Mesodermal cell (in vitro differentiated cells): ENCODE data around the gene FNDC3A.
A peak's percentile ranks its signal among the peaks of the same experiment; 100 is the strongest.
"Not testable (repeated sequence)": the region's sequence is repeated elsewhere in the genome, so short reads cannot be mapped to it uniquely, and the experiment has no call there.

Source experiments
- H3K27ac ChIP-seq: 2 replicates; pipeline ENCODE4 v1.7.0; 2013; ENCODE audit warnings: mild to moderate bottlenecking, low read depth, low read length, moderate library complexity; ENCODE audit not compliant: severe bottlenecking
- H3K36me3 ChIP-seq: 2 replicates; pipeline ENCODE4 v1.7.1; 2013; ENCODE audit warnings: mild to moderate bottlenecking, low read length, moderate library complexity; ENCODE audit not compliant: control insufficient read depth, insufficient read depth
- H3K4me1 ChIP-seq: one replicate; pipeline ENCODE4 v1.7.1; 2013; ENCODE audit warnings: mild to moderate bottlenecking, low read length; ENCODE audit not compliant: insufficient read depth, control insufficient read depth, poor library complexity, severe bottlenecking
- H3K4me3 ChIP-seq: 2 replicates; pipeline ENCODE4 v1.7.0; 2013; ENCODE audit warnings: low read length, control low read depth, mild to moderate bottlenecking; ENCODE audit not compliant: insufficient read depth, poor library complexity, severe bottlenecking; ENCODE audit errors: extremely low read depth
- H3K9me3 ChIP-seq: 2 replicates; pipeline ENCODE4 v1.7.1; 2013; ENCODE audit warnings: mild to moderate bottlenecking, low read length, moderate library complexity; ENCODE audit not compliant: control insufficient read depth
- WGBS, 2 experiments: methylation state at CpG; one replicate each; pipeline ENCODE4 v1.1.5; 2013; ENCODE audit warnings: missing lambda C conversion rate in 2 of 2; ENCODE audit not compliant: insufficient coverage in 2 of 2; 5-methylcytosine and 5-hydroxymethylcytosine counted together

FNDC3A gene

GRCh38 chr13:49148405-49148804, 172.7 kb downstream of the FNDC3A start:
- Histone ChIP-seq H3K4me3 (no peak overlapping the region), H3K27ac (no peak overlapping the region), H3K36me3 (peaks cover 71% of the 10 kb centered on the region), H3K4me1 (no peaks in the 10 kb centered on the region), H3K9me3 (peaks cover 12% of the 10 kb centered on the region)
- no CpG with 5 or more reads among the region's 1 CpG for WGBS, 2 experiments

- H3K36me3 ChIP-seq = peaks cover 11% of the 10 kb centered on the region
- H3K4me3 ChIP-seq, H3K4me1 ChIP-seq, H3K27ac ChIP-seq, H3K9me3 ChIP-seq: not testable (repeated sequence)
- 58 to 79% methylated on average over 5 to 15 of the region's 35 CpGs for WGBS, 2 experiments
Observed at GRCh38 chr13:49157955-49158584, 182.4 kb downstream of the FNDC3A start.

DNA sequence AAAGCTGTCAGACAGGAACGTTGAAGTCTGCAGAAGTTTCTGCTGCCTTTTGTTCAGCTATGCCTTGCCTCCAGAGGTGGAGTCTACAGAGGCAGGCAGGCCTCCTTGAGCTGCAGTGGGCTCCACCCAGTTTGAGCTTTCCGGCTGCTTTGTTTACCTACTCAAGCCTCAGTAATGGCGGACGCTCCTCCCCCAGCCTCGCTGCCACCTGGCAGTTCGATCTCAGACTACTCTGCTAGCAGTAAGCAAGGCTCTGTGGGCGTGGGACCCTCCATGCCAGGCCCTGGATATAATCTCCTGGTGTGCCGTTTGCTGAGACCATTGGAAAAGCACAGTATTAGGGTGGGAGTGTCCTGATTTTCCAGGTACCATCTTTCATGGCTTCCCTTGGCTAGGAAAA, 187.4 kb downstream of the FNDC3A start:
- not testable (repeated sequence) for H3K4me3 ChIP-seq, H3K4me1 ChIP-seq, H3K27ac ChIP-seq, H3K9me3 ChIP-seq
- H3K36me3 ChIP-seq = peaks cover 43% of the 10 kb centered on the region
- 95 to 96% methylated on average over 7 to 8 of the region's 8 CpGs for WGBS, 2 experiments

GRCh38 chr13:49164712-49165111, 189.0 kb downstream of the FNDC3A start:
- H3K9me3 ChIP-seq = peaks cover 10% of the 10 kb centered on the region
- peaks cover 51% of the 10 kb centered on the region for H3K36me3 ChIP-seq
- H3K27ac ChIP-seq = no peak overlapping the region
- no peaks in the 10 kb centered on the region for H3K4me1 ChIP-seq
- no peak overlapping the region for H3K4me3 ChIP-seq
- WGBS, 2 experiments = 97% methylated on average over 6 of the region's 7 CpGs; no CpG with 5 or more reads in 1 of the 2 experiments

DNA sequence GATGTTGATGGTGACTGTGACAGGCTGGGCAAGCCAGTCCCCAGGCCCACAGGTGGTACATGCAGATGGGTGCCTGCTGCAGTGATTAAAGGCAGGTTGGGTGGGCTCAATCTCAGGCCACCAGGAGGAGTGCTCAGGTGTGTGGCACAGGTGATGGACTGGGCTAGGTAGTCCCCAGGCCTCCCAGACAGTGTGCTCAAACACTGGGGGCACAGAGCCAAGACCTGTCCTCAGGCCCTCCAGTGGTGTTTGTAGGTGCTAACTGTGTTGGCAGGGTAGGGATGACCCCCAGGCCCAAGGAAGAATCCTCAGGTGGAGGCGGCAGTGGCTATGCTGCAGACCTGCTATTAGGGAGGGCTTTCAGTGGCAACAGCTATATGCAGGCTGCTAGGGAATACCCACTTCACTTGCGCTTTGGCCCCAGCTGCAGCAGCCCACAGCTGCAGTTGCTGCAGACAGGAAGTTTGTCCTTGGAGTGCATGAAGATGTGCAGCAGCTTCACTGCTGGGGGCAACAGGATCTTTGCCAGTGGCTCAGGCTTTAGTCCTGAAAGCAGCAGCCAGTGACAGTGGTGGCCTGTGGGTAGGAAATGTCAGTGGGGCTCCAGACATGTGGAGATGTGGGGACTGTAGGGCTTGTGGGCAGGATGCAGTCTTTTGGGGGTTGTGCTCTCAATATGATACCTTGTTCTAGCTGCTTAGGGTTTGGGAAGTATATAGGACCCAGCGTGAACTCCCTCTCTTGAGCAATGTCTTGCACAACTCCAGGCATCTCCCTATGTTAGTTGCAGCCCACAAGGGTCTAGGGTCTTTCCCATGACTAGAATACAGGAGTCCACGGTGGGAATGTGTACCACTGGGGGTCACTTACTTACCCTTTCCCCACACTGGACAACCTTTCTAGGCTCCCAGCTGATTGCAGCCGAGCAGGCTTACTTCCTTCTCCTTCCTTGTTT, 190.4 kb downstream of the FNDC3A start:
- Histone ChIP-seq H3K4me1 (no peaks in the 10 kb centered on the region), H3K36me3 (peaks cover 58% of the 10 kb centered on the region), H3K27ac (no peak overlapping the region), H3K4me3 (no peak overlapping the region), H3K9me3 (peaks cover 10% of the 10 kb centered on the region)
- WGBS, 2 experiments = 88 to 100% methylated on average over 4 to 5 of the region's 5 CpGs

DNA sequence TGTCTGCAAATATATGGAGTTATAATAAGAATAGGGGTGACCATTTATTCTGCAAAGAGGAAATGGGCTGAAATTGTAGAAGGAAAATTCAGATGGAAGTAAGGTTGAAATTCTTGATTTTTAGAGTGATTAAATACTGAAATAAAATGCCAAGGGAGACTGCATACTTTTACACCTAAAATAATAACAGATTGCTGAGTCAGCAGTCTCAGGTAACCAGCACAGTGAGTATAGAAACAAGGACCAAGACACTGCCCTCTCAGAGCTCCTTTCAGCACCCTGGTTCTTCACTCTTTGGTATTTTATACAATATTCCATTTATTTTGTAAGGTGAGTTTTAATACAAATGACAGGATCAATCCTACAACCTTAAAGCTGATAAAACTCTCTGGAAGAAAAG, 195.6 kb downstream of the FNDC3A start:
- H3K9me3 ChIP-seq = no peaks in the 10 kb centered on the region
- no peak overlapping the region for H3K4me3 ChIP-seq
- H3K27ac ChIP-seq = no peak overlapping the region
- H3K36me3 ChIP-seq = peaks cover 49% of the 10 kb centered on the region
- no peaks in the 10 kb centered on the region for H3K4me1 ChIP-seq

- Histone ChIP-seq H3K27ac (peak overlapping the region; percentile 1), H3K36me3 (peaks cover 69% of the 10 kb centered on the region)
- 94 to 100% methylated on average over 1 of the region's 1 CpG for WGBS, 2 experiments
Observed at GRCh38 chr13:49183672-49184325, 208.1 kb downstream of the FNDC3A start.

DNA sequence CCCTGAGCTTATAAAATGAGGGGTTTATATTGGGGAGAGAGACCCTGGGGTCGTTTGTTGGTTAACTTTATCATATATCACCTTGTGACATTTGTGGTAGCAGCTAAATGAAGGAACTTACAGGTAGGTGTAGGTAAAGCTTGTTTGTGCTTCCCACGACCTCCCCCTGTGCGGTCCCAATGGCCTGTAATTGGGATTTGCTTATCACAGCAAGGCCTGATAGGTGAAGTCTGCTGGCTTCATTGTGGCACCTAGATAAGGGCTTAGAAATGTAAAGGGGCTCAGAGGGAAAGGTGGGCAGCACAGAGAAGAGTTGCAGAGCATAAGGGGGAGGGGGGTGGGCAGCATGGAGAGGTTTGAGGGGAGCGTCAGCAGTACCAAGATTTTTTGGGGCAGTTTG, 208.9 kb downstream of the FNDC3A start:
- no peak overlapping the region for H3K4me3 ChIP-seq
- H3K27ac ChIP-seq = peak overlapping the region; percentile 6
- H3K36me3 ChIP-seq = peaks cover 69% of the 10 kb centered on the region
- no peaks in the 10 kb centered on the region for H3K4me1 ChIP-seq
- WGBS, 2 experiments = 49 to 93% methylated on average over 2 of the region's 4 CpGs
- no peaks in the 10 kb centered on the region for H3K9me3 ChIP-seq

More at GRCh38 chr13:49183672-49184325, 208.1 kb downstream of the FNDC3A start:
- H3K4me1 ChIP-seq = no peaks in the 10 kb centered on the region
- no peaks in the 10 kb centered on the region for H3K9me3 ChIP-seq
- H3K4me3 ChIP-seq = no peak overlapping the region

- Histone ChIP-seq H3K4me1 (no peaks in the 10 kb centered on the region), H3K4me3 (no peak overlapping the region), H3K36me3 (peaks cover 72% of the 10 kb centered on the region), H3K9me3 (no peaks in the 10 kb centered on the region), H3K27ac (no peak overlapping the region)
- no CpG with 5 or more reads among the region's 1 CpG for WGBS, 2 experiments
Observed at GRCh38 chr13:49185264-49185663, 209.6 kb downstream of the FNDC3A start.

DNA sequence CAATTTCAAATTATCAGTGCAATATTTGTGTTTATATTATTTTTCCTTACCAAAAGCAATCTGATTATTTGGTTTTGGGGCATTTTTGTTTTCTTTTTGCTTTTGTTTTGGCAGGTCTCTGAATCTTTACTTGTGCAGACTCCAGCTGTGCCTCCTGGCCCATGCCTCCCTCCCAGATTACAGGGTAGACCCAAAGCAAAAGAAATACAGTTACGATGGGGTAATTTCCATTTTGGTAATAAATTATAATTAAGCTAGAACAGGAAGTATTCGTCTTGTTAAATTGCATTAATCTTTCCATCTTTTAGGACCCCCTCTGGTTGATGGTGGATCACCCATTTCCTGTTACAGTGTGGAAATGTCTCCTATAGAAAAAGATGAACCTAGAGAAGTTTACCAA, 215.2 kb downstream of the FNDC3A start:
- Histone ChIP-seq H3K36me3 (peaks cover 78% of the 10 kb centered on the region), H3K4me1 (no peaks in the 10 kb centered on the region), H3K4me3 (no peak overlapping the region), H3K27ac (no peak overlapping the region), H3K9me3 (no peaks in the 10 kb centered on the region)
- no CpG with 5 or more reads among the region's 2 CpGs for WGBS, 2 experiments
